Tibial artery (tissue), 4 donors: ENCODE results near the gene SPAG5.

Experiments
- DNase-seq, 2 donors: peaks; one replicate each; pipeline ENCODE4 v3.0.0-alpha.2; 2019
- H3K27ac ChIP-seq, 2 donors: fragments of 200-600 bp; sonication (generic) in 1 of 2; 1 replicate in 1 of 2; 2 replicates in 1 of 2; pipeline ENCODE4 v1.5.1; 2018 to 2019; ENCODE audit warnings: mild to moderate bottlenecking in 1 of 2
- H3K27me3 ChIP-seq, 2 donors: fragments of 200-600 bp; sonication (generic) in 1 of 2; one replicate each; pipeline versions ENCODE4 v1.5.1 to v1.6.0; 2016 to 2019
- H3K36me3 ChIP-seq, 3 donors: fragments of 200-600 bp; sonication (generic) in 2 of 3; one replicate each; pipeline ENCODE4 v1.5.1; 2016 to 2019; ENCODE audit warnings: mild to moderate bottlenecking in 2 of 3
- H3K4me1 ChIP-seq, 4 donors: fragments of 200-600 bp; sonication (generic) in 2 of 4; 1 replicate in 3 of 4; 2 replicates in 1 of 4; pipeline ENCODE4 v1.5.1; 2016 to 2019
- H3K4me3 ChIP-seq, 2 donors: fragments of 200-600 bp; sonication (generic) in 1 of 2; 1 replicate in 1 of 2; 2 replicates in 1 of 2; pipeline ENCODE4 v1.5.1; 2018 to 2019; ENCODE audit warnings: mild to moderate bottlenecking in 2 of 2
- H3K9me3 ChIP-seq, 3 donors: fragments of 200-600 bp; sonication (generic) in 1 of 3; one replicate each; pipeline ENCODE4 v1.5.1; 2016 to 2019
- intact Hi-C: fragments of 100-400 bp; cut with DNase I; formaldehyde crosslinking; loops from one replicate; pipeline ENCODE4 v1.15.0; 2023; ENCODE audit warnings: low total_unique reads
- TF ChIP-seq, protein P1 (sequence below), 2 experiments: fragments of 200-600 bp in 1 of 2; fragments of 450-650 bp in 1 of 2; IDR thresholded peaks; one replicate each; pipeline ENCODE4 v1.5.1; 2017 to 2019; ENCODE audit warnings: antibody characterized with exemption in 2 of 2, mild to moderate bottlenecking in 1 of 2, moderate library complexity in 1 of 2

SPAG5 gene

GRCh38 chr17:28573521-28573920 is 25.3 kb downstream of the SPAG5 start:
- DNase-seq, result no peak
- Histone ChIP-seq H3K9me3 (no peaks in the 10 kb centered on the region), H3K36me3 (no peaks in the 10 kb centered on the region), H3K4me3 (no peak overlapping the region), H3K4me1 (peaks cover 0 to 37% (median 25%) of the 10 kb centered on the region in 4 donors), H3K27me3 (no peaks in the 10 kb centered on the region), H3K27ac (no peak overlapping the region)
- intact Hi-C loops, result no loop called here
- TF ChIP-seq, protein P1, sequence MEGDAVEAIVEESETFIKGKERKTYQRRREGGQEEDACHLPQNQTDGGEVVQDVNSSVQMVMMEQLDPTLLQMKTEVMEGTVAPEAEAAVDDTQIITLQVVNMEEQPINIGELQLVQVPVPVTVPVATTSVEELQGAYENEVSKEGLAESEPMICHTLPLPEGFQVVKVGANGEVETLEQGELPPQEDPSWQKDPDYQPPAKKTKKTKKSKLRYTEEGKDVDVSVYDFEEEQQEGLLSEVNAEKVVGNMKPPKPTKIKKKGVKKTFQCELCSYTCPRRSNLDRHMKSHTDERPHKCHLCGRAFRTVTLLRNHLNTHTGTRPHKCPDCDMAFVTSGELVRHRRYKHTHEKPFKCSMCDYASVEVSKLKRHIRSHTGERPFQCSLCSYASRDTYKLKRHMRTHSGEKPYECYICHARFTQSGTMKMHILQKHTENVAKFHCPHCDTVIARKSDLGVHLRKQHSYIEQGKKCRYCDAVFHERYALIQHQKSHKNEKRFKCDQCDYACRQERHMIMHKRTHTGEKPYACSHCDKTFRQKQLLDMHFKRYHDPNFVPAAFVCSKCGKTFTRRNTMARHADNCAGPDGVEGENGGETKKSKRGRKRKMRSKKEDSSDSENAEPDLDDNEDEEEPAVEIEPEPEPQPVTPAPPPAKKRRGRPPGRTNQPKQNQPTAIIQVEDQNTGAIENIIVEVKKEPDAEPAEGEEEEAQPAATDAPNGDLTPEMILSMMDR (IDR thresholded peaks at IDR 0.05), result no peak

DNA sequence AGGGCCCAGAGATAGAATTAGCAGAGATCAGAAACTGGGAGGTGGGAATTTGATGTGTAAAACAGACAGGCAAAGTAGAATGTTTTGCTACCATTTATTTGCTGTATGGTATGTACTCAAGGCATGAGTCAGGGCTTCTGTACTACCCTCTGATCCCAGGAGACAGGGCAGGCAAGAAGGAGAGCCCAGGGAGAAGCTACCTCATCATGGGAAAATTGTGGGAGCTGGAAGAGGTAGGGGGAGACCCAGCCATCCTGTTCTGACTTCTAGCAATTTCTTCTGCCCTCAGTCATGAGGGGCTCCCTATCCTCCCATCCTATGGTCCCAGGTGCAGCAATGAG is 25.8 kb downstream of the SPAG5 start:
- TF ChIP-seq, protein P1 (IDR thresholded peaks at IDR 0.05), result no peak
- Histone ChIP-seq H3K36me3 (no peaks in the 10 kb centered on the region), H3K27me3 (no peaks in the 10 kb centered on the region), H3K9me3 (no peaks in the 10 kb centered on the region), H3K4me1 (peaks cover 0 to 37% (median 25%) of the 10 kb centered on the region in 4 donors), H3K27ac (no peak overlapping the region), H3K4me3 (no peak overlapping the region)
- intact Hi-C loops, result no loop called here
- no peak for DNase-seq

GRCh38 chr17:28572259-28573039 is 26.4 kb downstream of the SPAG5 start:
- H3K9me3 ChIP-seq, result no peaks in the 10 kb centered on the region
- H3K27me3 ChIP-seq, result no peaks in the 10 kb centered on the region
- H3K27ac ChIP-seq, result peak overlapping the region; percentile 87 to 93
- no peaks in the 10 kb centered on the region for H3K36me3 ChIP-seq
- TF ChIP-seq, protein P1 (IDR thresholded peaks at IDR 0.05), result no peak
- no peak for DNase-seq
- H3K4me3 ChIP-seq, result peak overlapping the region; percentile 97
- H3K4me1 ChIP-seq, result peaks cover 0 to 34% (median 25%) of the 10 kb centered on the region in 4 donors
- intact Hi-C loops, result no loop called here

DNA sequence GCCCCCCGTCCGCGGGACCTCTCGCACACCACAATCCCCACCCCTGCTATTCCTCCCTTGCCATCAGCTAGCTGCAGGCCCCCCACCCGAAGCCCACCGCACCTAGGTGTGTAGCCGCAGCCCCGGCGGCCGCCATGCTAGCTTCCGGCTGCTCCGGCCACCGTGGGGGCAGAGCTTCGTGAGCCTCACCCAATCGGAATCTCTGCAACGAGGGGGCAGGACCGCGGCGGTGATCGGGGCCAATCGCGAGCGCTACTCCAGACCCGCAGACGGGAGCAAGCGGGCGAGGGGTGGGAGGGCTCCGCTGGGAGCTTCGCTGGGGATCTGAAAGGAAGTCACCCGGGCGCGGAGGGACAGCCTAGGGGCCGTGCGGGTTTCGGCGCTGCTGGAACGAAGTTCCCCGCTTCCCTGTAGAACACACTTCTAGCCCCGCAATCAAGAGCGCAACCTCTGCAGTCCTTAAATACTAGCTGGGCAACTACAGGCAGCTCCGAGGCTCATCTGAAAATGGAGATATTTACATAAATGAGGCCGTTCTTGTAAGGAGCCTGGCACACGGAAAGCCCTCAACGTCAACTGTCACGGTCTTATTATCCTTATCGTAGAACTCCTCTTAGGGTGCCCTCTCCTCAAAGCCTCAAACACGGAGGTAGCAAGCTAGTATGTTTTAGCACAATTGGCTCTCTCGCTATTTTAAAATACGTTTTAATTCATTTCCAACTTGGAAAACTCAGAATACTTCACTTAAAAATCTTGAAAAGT is 27.3 kb downstream of the SPAG5 start, which contains the start of gene PIGS:
Gene PIGS, minus strand, starts transcription at position 164 of the 762 bp plus-strand sequence. Its CDS starts 28 bp downstream, at position 136.
- Histone ChIP-seq H3K9me3 (no peaks in the 10 kb centered on the region), H3K4me1 (peaks cover 0 to 27% (median 21%) of the 10 kb centered on the region in 4 donors), H3K27me3 (no peaks in the 10 kb centered on the region), H3K27ac (peak within 1 kb of the TSS; percentile 87 to 93), H3K4me3 (peak within 1 kb of the TSS; percentile 97), H3K36me3 (peaks cover 0 to 6% (median 0%) of the 10 kb centered on the region in 3 donors)
- TF ChIP-seq, protein P1 (IDR thresholded peaks at IDR 0.05), result no peak
- DNase-seq, result peak; percentile 93 to 97
- intact Hi-C loops, result no loop called here

- Histone ChIP-seq H3K27ac (peak overlapping the region; percentile 87 to 93), H3K36me3 (peaks cover 0 to 8% (median 0%) of the 10 kb centered on the region in 3 donors), H3K27me3 (no peaks in the 10 kb centered on the region), H3K4me1 (peaks cover 0 to 27% (median 19%) of the 10 kb centered on the region in 4 donors), H3K4me3 (peak overlapping the region; percentile 97), H3K9me3 (no peaks in the 10 kb centered on the region)
- intact Hi-C loops, result no loop called here
- DNase-seq, result no peak
- TF ChIP-seq, protein P1 (IDR thresholded peaks at IDR 0.05), result no peak
Measured at GRCh38 chr17:28570716-28571360, 28.0 kb downstream of the SPAG5 start.
